H1 (cell line): Measurements from ENCODE around the gene CNR2. TPM values are rescaled to one million over a fixed set of nuclear protein-coding genes. Genes with fewer than 3 reads are reported as not detected.

Source experiments
- KDM5A ChIP-seq: fragments of 200-600 bp; IDR thresholded peaks from 2 replicates; pipeline ENCODE4 v1.7.1; 2012; ENCODE audit warnings: mild to moderate bottlenecking, low read length, inconsistent platforms, mixed read lengths
- polyA plus RNA-seq, 7 experiments: library from polyadenylated mRNA; depleted of rRNA in 3 of 7; stranded (reverse) in 5 of 7; unstranded in 2 of 7; fragments of >200 nt in 5 of 7; fragments of 200-250 nt in 2 of 7; gene quantifications; 1 replicate in 5 of 7; 2 replicates in 1 of 7; 4 replicates in 1 of 7; pipeline versions ENCODE4 v1.2.1 to v1.2.3, GENCODE V29; 2011 to 2013; ENCODE audit warnings: missing spikeins in 2 of 7, mixed read lengths in 2 of 7
- total RNA-seq: library from RNA; stranded (reverse); fragmentation: NEBNext Ultra II Directional; extraction: Animal tissue kit (Norgen Biotek cat#: 25700); gene quantifications from 2 replicates; pipeline ENCODE4 v1.2.1, GENCODE V29; 2021

CNR2 gene
- total and polyA plus RNA-seq, 2 of the 8 experiments (the other 6 are each of a cell fraction or from before 2014, with no cell fraction given): not detected

DNA sequence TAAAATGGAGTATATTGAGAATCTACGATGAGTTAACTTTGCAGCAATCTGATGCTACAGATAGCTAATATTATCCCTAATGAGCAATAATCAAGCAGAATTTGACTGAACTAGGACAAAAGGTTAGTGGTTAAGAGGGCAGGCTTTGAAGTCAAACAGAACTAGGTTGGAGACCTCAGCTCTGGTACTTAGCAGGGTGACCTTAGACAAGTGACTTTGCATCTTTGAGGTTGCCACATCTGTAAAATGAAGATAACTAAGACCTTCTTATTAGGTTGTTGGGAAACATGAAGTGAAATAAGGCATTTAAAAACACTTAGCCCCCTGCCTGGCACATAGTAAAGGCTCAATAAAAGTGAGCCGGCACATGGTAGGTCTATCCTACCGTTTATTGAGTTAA, 40.7 kb downstream of the CNR2 start (continued):
- no peak for TF ChIP-seq KDM5A
- TF ChIP-seq, all 59 proteins: peak for 0
